Ovary (tissue), 9 donors: Measurements from ENCODE around the gene BPIFB4. TPM values are rescaled to one million over a fixed set of nuclear protein-coding genes. Genes with fewer than 3 reads are reported as not detected.
"Not testable (repeated sequence)": the region's sequence is repeated elsewhere in the genome, so short reads cannot be mapped to it uniquely, and the experiment has no call there.

Source experiments
- DNase-seq, 5 donors: peaks; one replicate each; pipeline ENCODE4 v3.0.0-alpha.2; 2019 to 2020
- H3K27ac ChIP-seq, 2 donors: fragments of 200-600 bp; one replicate each; pipeline versions ENCODE4 v1.5.1 to v1.8.0; 2019 to 2022
- H3K27me3 ChIP-seq: fragments of 200-600 bp; one replicate; pipeline ENCODE4 v1.8.0; 2022
- H3K36me3 ChIP-seq: fragments of 200-600 bp; sonication (generic); one replicate; pipeline ENCODE4 v1.5.1; 2019
- H3K4me1 ChIP-seq: one replicate; pipeline ENCODE4 v1.8.1; 2013; ENCODE audit warnings: mild to moderate bottlenecking, moderate library complexity; ENCODE audit not compliant: insufficient read depth
- H3K4me3 ChIP-seq: fragments of 200-600 bp; sonication (generic); one replicate; pipeline ENCODE4 v1.5.1; 2017
- H3K9me3 ChIP-seq, 2 donors: fragments of 200-600 bp in 1 of 2; sonication (generic) in 1 of 2; one replicate each; pipeline versions ENCODE4 v1.5.1 to v1.8.1; 2013 to 2019; ENCODE audit warnings: mild to moderate bottlenecking in 1 of 2, moderate library complexity in 1 of 2
- CTCF ChIP-seq, 3 donors: fragments of 450-650 bp in 2 of 3; fragments of 200-600 bp in 1 of 3; IDR thresholded peaks; one replicate each; pipeline versions ENCODE4 v1.5.1 to v1.8.0; 2016 to 2022; ENCODE audit warnings: antibody characterized with exemption in 3 of 3, mild to moderate bottlenecking in 1 of 3
- EP300 ChIP-seq: sonication (generic); formaldehyde crosslinking; IDR thresholded peaks from one replicate; pipeline ENCODE4 v1.6.1; 2017; ENCODE audit warnings: antibody characterized with exemption
- POLR2A ChIP-seq: fragments of 450-650 bp; IDR thresholded peaks from one replicate; pipeline ENCODE4 v1.6.1; 2017; ENCODE audit warnings: antibody characterized with exemption, mild to moderate bottlenecking, moderate library complexity
- WGBS, 3 donors: extraction: QIAGEN DNeasy Blood & Tissue Kit in 1 of 3; methylation state at CpG; one replicate each; pipeline versions ENCODE4 v1.1.5 to v1.1.7; 2013 to 2017; 5-methylcytosine and 5-hydroxymethylcytosine counted together
- intact Hi-C, 4 donors: fragments of 100-400 bp; cut with DNase I; formaldehyde crosslinking; loops; one replicate each; pipeline versions ENCODE4 v1.11.0 to v1.15.1; 2022 to 2023
- polyA plus RNA-seq, 2 donors: library from polyadenylated mRNA; stranded (reverse); fragments of 200-250 nt in 1 of 2; fragments of 350-450 nt in 1 of 2; fragmentation: Illumina TruSeq in 1 of 2; extraction: RNeasy Lipid Tissue Mini Kit (QIAGEN cat#74804) in 1 of 2; gene quantifications; one replicate each; pipeline ENCODE4 v1.2.3, GENCODE V29; 2013 to 2014
- total RNA-seq, 7 donors: library from RNA; depleted of rRNA in 2 of 7; stranded (reverse); fragments of >200 nt in 2 of 7; fragmentation: NEBNext Ultra II Directional in 3 of 7; extraction: Animal tissue kit (Norgen Biotek cat#: 25700) in 3 of 7; gene quantifications; one replicate each; pipeline versions ENCODE4 v1.1.0 to v1.2.4, GENCODE V29; 2016 to 2023
- donor health status: DM: no; HTN: no; CAD: no; lungs with moderate emphysema.
- donor health status: DM: no; HTN: no; CAD: no.
- donor health status: Bipolar disorder and iron deficiency.
- donor health status: DM: yes; HTN: yes; CAD: no.
- donor health status: DM: no; HTN: no; CAD: no.
- donor health status: DM: yes; HTN: yes; CAD: no.

BPIFB4 gene
- total and polyA plus RNA-seq, 9 donors = not detected

GRCh38 chr20:33093582-33093981 lies 14.1 kb downstream of the BPIFB4 start:
- intact Hi-C loops = no loop called here
- no peak for DNase-seq
- H3K36me3 ChIP-seq = no peaks in the 10 kb centered on the region
- no peak overlapping the region for H3K4me3 ChIP-seq
- no peak overlapping the region for H3K27ac ChIP-seq
- no peaks in the 10 kb centered on the region for H3K27me3 ChIP-seq
- TF ChIP-seq POLR2A = no peak
- TF ChIP-seq CTCF (IDR thresholded peaks at IDR 0.05) = no peak
- TF ChIP-seq EP300 = no peak
- H3K4me1 ChIP-seq = no peaks in the 10 kb centered on the region
- no peaks in the 10 kb centered on the region for H3K9me3 ChIP-seq
- 0 to 57% (median 36%) methylated on average over 1 of the region's 1 CpG for WGBS, 3 donors

GRCh38 chr20:33095249-33095648 lies 15.8 kb downstream of the BPIFB4 start:
- H3K4me3 ChIP-seq = no peak overlapping the region
- no peaks in the 10 kb centered on the region for H3K36me3 ChIP-seq
- 80 to 89% (median 83%) methylated on average over 5 of the region's 5 CpGs for WGBS, 3 donors
- H3K27ac ChIP-seq = no peak overlapping the region
- H3K9me3 ChIP-seq = no peaks in the 10 kb centered on the region
- TF ChIP-seq CTCF (IDR thresholded peaks at IDR 0.05) (no peak), EP300 (no peak), POLR2A (no peak)
- no peak for DNase-seq
- H3K27me3 ChIP-seq = no peaks in the 10 kb centered on the region
- intact Hi-C loops = no loop called here
- H3K4me1 ChIP-seq = no peaks in the 10 kb centered on the region

GRCh38 chr20:33095902-33096584 lies 16.6 kb downstream of the BPIFB4 start:
- H3K36me3 ChIP-seq, H3K4me1 ChIP-seq, H3K27ac ChIP-seq, H3K27me3 ChIP-seq, DNase-seq, H3K9me3 ChIP-seq, intact Hi-C loops, H3K4me3 ChIP-seq: not testable (repeated sequence)
- 34 to 36% (median 35%) methylated on average over 6 of the region's 6 CpGs for WGBS, 3 donors

- no peaks in the 10 kb centered on the region for H3K36me3 ChIP-seq
- no peak for TF ChIP-seq POLR2A
- no peak for TF ChIP-seq EP300
- TF ChIP-seq CTCF (IDR thresholded peaks at IDR 0.05) = no peak
- no peaks in the 10 kb centered on the region for H3K27me3 ChIP-seq
- no peaks in the 10 kb centered on the region for H3K4me1 ChIP-seq
- 9 to 18% (median 14%) methylated on average over 4 of the region's 4 CpGs for WGBS, 3 donors
- intact Hi-C loops = no loop called here
- no peak for DNase-seq
- H3K9me3 ChIP-seq = no peaks in the 10 kb centered on the region
- H3K27ac ChIP-seq = no peak overlapping the region
- H3K4me3 ChIP-seq = no peak overlapping the region
Measured at GRCh38 chr20:33097001-33097400, 17.6 kb downstream of the BPIFB4 start.

GRCh38 chr20:33099843-33100538 lies 20.5 kb downstream of the BPIFB4 start:
- no peak overlapping the region for H3K4me3 ChIP-seq
- no peaks in the 10 kb centered on the region for H3K9me3 ChIP-seq
- no peaks in the 10 kb centered on the region for H3K4me1 ChIP-seq
- intact Hi-C loops = no loop called here
- H3K27me3 ChIP-seq = no peaks in the 10 kb centered on the region
- TF ChIP-seq EP300 (no peak), POLR2A (no peak), CTCF (IDR thresholded peaks at IDR 0.05) (no peak)
- DNase-seq = no peak
- 46 to 53% (median 47%) methylated on average over 10 of the region's 10 CpGs for WGBS, 3 donors
- no peak overlapping the region for H3K27ac ChIP-seq
- no peaks in the 10 kb centered on the region for H3K36me3 ChIP-seq
